Lung (tissue), 12 donors: ENCODE data around the gene SCRN1. TPM values are rescaled to one million over a fixed set of nuclear protein-coding genes. Genes with fewer than 3 reads are reported as not detected.

Source experiments
- ATAC-seq: fragments of 200-7000 bp; cut with Tn5 transposase; one replicate; pipeline ENCODE4 v1.9.1; 2020; ENCODE audit warnings: moderate number of reproducible peaks; ENCODE audit not compliant: insufficient read depth, low FRiP score
- DNase-seq, 3 donors: peaks; one replicate each; pipeline ENCODE4 v3.0.0-alpha.2; 2013 to 2017
- H3K27ac ChIP-seq, 2 donors: one replicate each; pipeline ENCODE4 v1.5.1; 2013; ENCODE audit warnings: mild to moderate bottlenecking in 2 of 2, moderate library complexity in 2 of 2, control low read depth in 1 of 2, inconsistent platforms in 1 of 2, low read depth in 1 of 2, low read length in 1 of 2
- H3K27me3 ChIP-seq, 3 donors: one replicate each; pipeline ENCODE4 v1.5.1; 2013; ENCODE audit warnings: low read length in 2 of 3; ENCODE audit not compliant: control insufficient read depth in 3 of 3, insufficient read depth in 3 of 3
- H3K36me3 ChIP-seq, 4 donors: one replicate each; pipeline ENCODE4 v1.5.1; 2013; ENCODE audit warnings: low read length in 4 of 4, mild to moderate bottlenecking in 1 of 4, moderate library complexity in 1 of 4; ENCODE audit not compliant: control insufficient read depth in 4 of 4, insufficient read depth in 4 of 4
- H3K4me1 ChIP-seq, 5 donors: one replicate each; pipeline ENCODE4 v1.5.1; 2013; ENCODE audit warnings: low read length in 5 of 5, mild to moderate bottlenecking in 2 of 5, moderate library complexity in 1 of 5; ENCODE audit not compliant: control insufficient read depth in 5 of 5, insufficient read depth in 5 of 5
- H3K4me3 ChIP-seq: one replicate; pipeline ENCODE4 v1.5.1; 2013; ENCODE audit warnings: mild to moderate bottlenecking, control low read depth, moderate library complexity
- H3K9ac ChIP-seq, 2 donors: one replicate each; pipeline ENCODE4 v1.5.1; 2013; ENCODE audit warnings: low read length in 2 of 2, control low read depth in 1 of 2; ENCODE audit not compliant: insufficient read depth in 1 of 2
- H3K9me3 ChIP-seq, 4 donors: one replicate each; pipeline ENCODE4 v1.5.1; 2013; ENCODE audit warnings: low read length in 3 of 4, mild to moderate bottlenecking in 1 of 4, moderate library complexity in 1 of 4; ENCODE audit not compliant: control insufficient read depth in 4 of 4, insufficient read depth in 3 of 4
- CTCF ChIP-seq: IDR thresholded peaks from 2 replicates; pipeline ENCODE4 v1.5.1; 2012; ENCODE audit warnings: mild to moderate bottlenecking; ENCODE audit errors: control extremely low read depth, extremely low read depth
- WGBS, 2 donors: extraction: QIAGEN DNeasy Blood & Tissue Kit; methylation state at CpG; one replicate each; pipeline ENCODE4 v1.1.7; 2013; 5-methylcytosine and 5-hydroxymethylcytosine counted together
- polyA plus RNA-seq, 2 donors: library from polyadenylated mRNA; stranded (reverse); fragments of 200-250 nt; gene quantifications; one replicate each; pipeline ENCODE4 v1.2.1, GENCODE V29; 2013
- total RNA-seq, 2 donors: library from RNA; depleted of rRNA in 1 of 2; stranded (reverse); fragments of >200 nt in 1 of 2; gene quantifications; one replicate each; pipeline ENCODE4 v1.2.1, GENCODE V29; 2014 to 2021
- donor health status: control.
- donor health status: control.
- donor health status: Bipolar disorder and iron deficiency.
- donor health status: healthy.
- donor health status: DM: yes; HTN: yes; CAD: no.

SCRN1 gene
- total and polyA plus RNA-seq, 4 donors: 5.5 to 32.3 (median 20.2) TPM

GRCh38 chr7:29976266-29976665 lies 13.3 kb downstream of the SCRN1 start:
- H3K9ac ChIP-seq: no peak overlapping the region
- H3K4me3 ChIP-seq: no peak overlapping the region
- ATAC-seq (no peak), DNase-seq (peak in 2 of 3 donors; percentile 84 to 91)
- H3K36me3 ChIP-seq: no peaks in the 10 kb centered on the region
- H3K9me3 ChIP-seq: no peaks in the 10 kb centered on the region
- H3K27me3 ChIP-seq: no peaks in the 10 kb centered on the region
- no peak overlapping the region for H3K27ac ChIP-seq
- no peak for TF ChIP-seq CTCF
- H3K4me1 ChIP-seq: peaks cover 0 to 26% (median 4%) of the 10 kb centered on the region in 5 donors
- WGBS, 2 donors: 54 to 56% methylated on average over 4 of the region's 4 CpGs

- Histone ChIP-seq H3K4me1 (peaks cover 0 to 26% (median 4%) of the 10 kb centered on the region in 5 donors), H3K4me3 (no peak overlapping the region), H3K36me3 (no peaks in the 10 kb centered on the region), H3K9ac (no peak overlapping the region), H3K27me3 (no peaks in the 10 kb centered on the region), H3K27ac (no peak overlapping the region), H3K9me3 (no peaks in the 10 kb centered on the region)
- ATAC-seq: no peak
- TF ChIP-seq CTCF: no peak
- no peak for DNase-seq
- WGBS, 2 donors: 87 to 96% methylated on average over 1 of the region's 1 CpG
Observed at GRCh38 chr7:29975561-29975960, 14.0 kb downstream of the SCRN1 start.

GRCh38 chr7:29974286-29974685 lies 15.3 kb downstream of the SCRN1 start:
- ATAC-seq: no peak
- Histone ChIP-seq H3K9me3 (no peaks in the 10 kb centered on the region), H3K36me3 (no peaks in the 10 kb centered on the region), H3K27me3 (no peaks in the 10 kb centered on the region), H3K4me1 (peaks cover 0 to 26% (median 0%) of the 10 kb centered on the region in 5 donors), H3K4me3 (no peak overlapping the region), H3K27ac (no peak overlapping the region), H3K9ac (no peak overlapping the region)
- DNase-seq: no peak
- 44 to 84% methylated on average over 3 of the region's 3 CpGs for WGBS, 2 donors
- TF ChIP-seq CTCF: no peak

GRCh38 chr7:29972315-29972669 lies 17.3 kb downstream of the SCRN1 start:
- H3K9me3 ChIP-seq: no peaks in the 10 kb centered on the region
- TF ChIP-seq CTCF: no peak
- H3K9ac ChIP-seq: no peak overlapping the region
- ATAC-seq: no peak
- WGBS, 2 donors: 87 to 99% methylated on average over 1 of the region's 1 CpG
- H3K27ac ChIP-seq: no peak overlapping the region
- no peak for DNase-seq
- peaks cover 0 to 5% (median 0%) of the 10 kb centered on the region in 4 donors for H3K36me3 ChIP-seq
- peaks cover 0 to 26% (median 0%) of the 10 kb centered on the region in 5 donors for H3K4me1 ChIP-seq
- H3K4me3 ChIP-seq: no peak overlapping the region
- no peaks in the 10 kb centered on the region for H3K27me3 ChIP-seq
